BLaER1 treated with 17β-estradiol and CSF1 and Interleukin-3, amounts not matched to agents 10 nM and 100 nM (cell line): Measurements from ENCODE around the gene PTTG2.

Experiments used
- H3K27ac ChIP-seq, 11 experiments: shearing (Covaris generic); formaldehyde crosslinking; 2 replicates each; pipeline ENCODE4 v1.8.1; 2022
- H3K27me3 ChIP-seq, 11 experiments: shearing (Covaris generic); formaldehyde crosslinking; 2 replicates each; pipeline ENCODE4 v1.8.1; 2022
- H3K36me3 ChIP-seq, 11 experiments: shearing (Covaris generic); formaldehyde crosslinking; 2 replicates each; pipeline ENCODE4 v1.8.1; 2022
- H3K4me1 ChIP-seq, 10 experiments: shearing (Covaris generic); formaldehyde crosslinking; 2 replicates each; pipeline ENCODE4 v1.8.1; 2022
- H3K4me2 ChIP-seq, 11 experiments: shearing (Covaris generic); formaldehyde crosslinking; 2 replicates each; pipeline ENCODE4 v1.8.1; 2022
- H3K4me3 ChIP-seq, 10 experiments: shearing (Covaris generic); formaldehyde crosslinking; 2 replicates each; pipeline ENCODE4 v1.8.1; 2022
- H3K9ac ChIP-seq, 11 experiments: shearing (Covaris generic); formaldehyde crosslinking; 2 replicates each; pipeline ENCODE4 v1.8.1; 2022
- H3K9me3 ChIP-seq, 11 experiments: shearing (Covaris generic); formaldehyde crosslinking; replicated peaks in 1 of 11; 2 replicates each; pipeline ENCODE4 v1.8.1; 2022
- H4K20me1 ChIP-seq, 11 experiments: shearing (Covaris generic); formaldehyde crosslinking; 2 replicates each; pipeline ENCODE4 v1.8.1; 2022
- Cebpa-rat ChIP-seq, 11 experiments: shearing (Covaris generic); IDR thresholded peaks; 2 replicates each; pipeline ENCODE4 v1.8.1; 2022

Gene PTTG2

DNA sequence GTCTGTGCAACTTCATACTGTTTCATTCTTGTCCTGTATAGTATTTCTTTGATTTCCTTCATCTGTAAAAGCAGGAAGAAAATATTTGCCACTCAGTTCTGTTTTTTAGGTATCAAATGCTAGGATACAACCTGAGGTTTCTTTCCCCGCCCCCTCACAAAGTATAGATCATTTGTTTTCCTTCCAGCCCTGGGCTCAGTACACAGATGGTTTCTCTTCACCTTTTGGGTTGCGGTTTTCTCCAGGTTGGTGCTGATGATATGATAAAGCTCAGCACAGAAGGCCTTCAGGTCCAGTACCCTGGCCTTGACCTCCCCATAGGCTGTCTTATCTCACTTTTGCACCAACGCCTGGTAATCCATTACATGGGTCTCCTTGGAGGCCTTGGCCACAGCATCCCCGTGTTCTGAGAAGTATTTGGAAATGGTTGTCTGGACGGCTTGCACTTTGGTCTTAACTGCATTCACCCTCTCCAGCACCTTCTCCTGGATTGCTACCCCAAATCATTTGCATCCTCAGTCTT lies 35.2 kb downstream of the PTTG2 start:
- peaks cover 0 to 40% (median 19%) of the 10 kb centered on the region in 11 experiments; a peak in 16 of 22 replicates for H3K36me3 ChIP-seq
- peaks cover 0 to 5% (median 0%) of the 10 kb centered on the region in 11 experiments; a peak in 2 of 22 replicates for H3K9me3 ChIP-seq
- TF ChIP-seq Cebpa-rat (IDR thresholded peaks at IDR 0.05): no peak
- H3K27ac ChIP-seq: no peak overlapping the region
- peaks cover 0 to 44% (median 23%) of the 10 kb centered on the region in 11 experiments; a peak in 15 of 22 replicates for H4K20me1 ChIP-seq
- peaks cover 32 to 48% (median 37%) of the 10 kb centered on the region in 10 experiments for H3K4me1 ChIP-seq
- 0 out of 22 replicates have a peak overlapping the region, but pooled peaks of 1 of the 11 experiments have one; percentile 43 for H3K4me2 ChIP-seq
- no peak overlapping the region for H3K4me3 ChIP-seq
- no peaks in the 10 kb centered on the region for H3K27me3 ChIP-seq
- no peak overlapping the region for H3K9ac ChIP-seq

DNA sequence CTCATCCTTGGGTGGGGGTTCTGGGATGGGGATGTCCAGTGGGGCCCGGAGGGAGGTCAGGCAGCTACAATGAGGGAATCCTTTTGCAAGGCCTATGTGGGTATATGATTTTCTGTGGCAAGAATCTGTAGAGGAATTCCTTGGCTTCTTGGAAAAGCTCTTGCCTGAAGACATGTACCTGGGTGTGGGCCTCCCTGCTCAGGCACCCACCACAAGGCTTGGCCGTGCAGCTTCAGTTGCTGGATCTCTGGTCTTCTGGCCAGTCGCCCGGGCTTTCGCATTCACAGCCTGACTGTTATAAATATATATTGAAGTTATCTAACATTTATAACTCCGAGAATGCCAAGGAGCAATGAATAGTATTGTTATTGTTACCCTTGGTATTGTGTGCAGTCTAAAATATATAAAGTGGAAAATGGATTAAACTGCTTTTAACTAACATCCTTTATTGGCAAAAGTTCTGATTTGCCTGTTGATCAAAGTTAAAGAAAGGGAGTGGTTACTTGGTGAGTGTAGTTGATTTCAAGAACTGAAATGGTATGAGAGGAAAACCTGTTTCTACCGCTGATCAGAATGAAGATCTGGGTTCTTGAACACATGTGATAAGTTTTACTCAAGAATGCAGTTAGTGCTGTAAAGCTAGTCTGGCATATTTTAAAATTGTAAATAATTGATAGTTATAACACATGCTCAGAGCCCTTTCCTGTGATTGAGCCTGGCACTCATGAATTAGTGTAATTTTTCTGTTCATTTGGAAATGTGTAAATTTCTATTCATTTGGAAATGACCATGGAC lies 36.0 kb downstream of the PTTG2 start:
- H3K27me3 ChIP-seq: no peaks in the 10 kb centered on the region
- no peak overlapping the region for H3K4me3 ChIP-seq
- H4K20me1 ChIP-seq: peaks cover 0 to 44% (median 23%) of the 10 kb centered on the region in 11 experiments; a peak in 15 of 22 replicates
- H3K4me1 ChIP-seq: peaks cover 24 to 39% (median 28%) of the 10 kb centered on the region in 10 experiments
- no peak overlapping the region for H3K27ac ChIP-seq
- H3K36me3 ChIP-seq: peaks cover 1 to 48% (median 20%) of the 10 kb centered on the region in 11 experiments; a peak in 19 of 22 replicates
- peaks cover 0 to 5% (median 0%) of the 10 kb centered on the region in 11 experiments; a peak in 2 of 22 replicates for H3K9me3 ChIP-seq
- H3K4me2 ChIP-seq: no peak overlapping the region
- TF ChIP-seq Cebpa-rat (IDR thresholded peaks at IDR 0.05): no peak
- H3K9ac ChIP-seq: no peak overlapping the region

DNA sequence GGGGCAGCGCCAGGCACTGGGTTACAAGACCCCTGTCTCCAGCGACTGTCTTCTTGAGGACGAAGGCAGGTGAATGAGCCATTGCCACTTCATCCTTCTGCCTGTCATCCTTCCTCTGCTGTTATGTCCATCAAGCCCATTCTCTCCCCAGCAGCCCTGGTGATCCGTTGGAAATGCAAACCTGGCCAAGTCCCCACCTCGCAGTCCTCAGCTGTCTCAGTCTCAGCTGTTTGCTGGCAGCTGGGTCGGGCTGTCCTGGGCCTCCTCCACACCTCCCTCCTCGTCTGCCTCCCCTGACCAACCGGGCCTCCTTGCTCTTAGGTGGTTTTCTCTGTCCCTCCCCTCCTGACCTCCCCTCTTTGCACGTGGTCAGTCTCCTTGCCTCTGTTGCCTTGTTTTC lies 38.0 kb downstream of the PTTG2 start:
- Histone ChIP-seq H3K4me1 (peaks cover 13 to 31% (median 19%) of the 10 kb centered on the region in 10 experiments; a peak in 19 of 20 replicates), H3K9me3 (no peaks in the 10 kb centered on the region), H3K4me2 (no peak overlapping the region), H3K4me3 (no peak overlapping the region), H4K20me1 (peaks cover 11 to 59% (median 31%) of the 10 kb centered on the region in 11 experiments; a peak in 17 of 22 replicates), H3K27ac (no peak overlapping the region), H3K9ac (no peak overlapping the region), H3K36me3 (peaks cover 5 to 53% (median 24%) of the 10 kb centered on the region in 11 experiments; a peak in 19 of 22 replicates), H3K27me3 (no peaks in the 10 kb centered on the region)
- TF ChIP-seq Cebpa-rat (IDR thresholded peaks at IDR 0.05): no peak

DNA sequence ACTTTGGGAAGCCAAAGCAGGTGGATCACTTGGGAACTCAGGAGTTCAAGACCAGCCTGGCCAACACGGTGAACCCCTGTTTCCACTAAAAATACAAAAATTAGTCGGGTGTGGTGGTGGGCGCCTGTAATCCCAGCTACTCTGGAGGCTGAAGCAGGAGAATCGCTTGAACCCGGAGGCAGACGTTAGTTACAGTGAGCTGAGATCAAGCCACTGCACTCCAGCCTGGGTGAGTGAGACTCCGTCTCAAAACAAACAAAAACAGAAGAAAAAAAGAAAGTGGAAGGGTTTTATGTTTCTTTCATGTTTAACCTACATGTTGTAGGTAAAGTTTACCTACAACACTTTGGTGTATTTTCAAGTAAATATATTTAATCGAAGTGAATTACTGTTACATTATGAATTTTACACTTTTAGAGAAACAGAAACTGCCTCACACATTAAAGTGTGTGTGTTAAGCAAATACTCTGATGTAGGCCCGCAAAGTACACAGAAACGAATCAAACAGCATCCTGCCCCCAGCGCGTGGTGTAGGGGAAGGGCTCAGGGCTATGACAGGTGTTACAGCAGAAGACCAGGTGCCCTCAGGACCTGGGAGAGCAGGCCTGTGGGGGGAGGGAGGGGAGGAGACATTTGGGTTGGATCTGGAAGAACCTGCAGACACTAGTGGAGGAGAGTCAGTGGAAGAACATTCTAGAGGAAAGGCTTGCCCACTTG lies 39.0 kb downstream of the PTTG2 start:
- H3K9ac ChIP-seq: no peak overlapping the region
- H3K27ac ChIP-seq: no peak overlapping the region
- no peak overlapping the region for H3K4me2 ChIP-seq
- H3K9me3 ChIP-seq: no peaks in the 10 kb centered on the region
- no peak overlapping the region for H3K4me3 ChIP-seq
- peaks cover 16 to 65% (median 35%) of the 10 kb centered on the region in 11 experiments; a peak in 20 of 22 replicates for H4K20me1 ChIP-seq
- peaks cover 5 to 45% (median 23%) of the 10 kb centered on the region in 11 experiments; a peak in 18 of 22 replicates for H3K36me3 ChIP-seq
- peaks cover 13 to 33% (median 19%) of the 10 kb centered on the region in 10 experiments; a peak in 19 of 20 replicates for H3K4me1 ChIP-seq
- H3K27me3 ChIP-seq: no peaks in the 10 kb centered on the region
- no peak for TF ChIP-seq Cebpa-rat (IDR thresholded peaks at IDR 0.05)

DNA sequence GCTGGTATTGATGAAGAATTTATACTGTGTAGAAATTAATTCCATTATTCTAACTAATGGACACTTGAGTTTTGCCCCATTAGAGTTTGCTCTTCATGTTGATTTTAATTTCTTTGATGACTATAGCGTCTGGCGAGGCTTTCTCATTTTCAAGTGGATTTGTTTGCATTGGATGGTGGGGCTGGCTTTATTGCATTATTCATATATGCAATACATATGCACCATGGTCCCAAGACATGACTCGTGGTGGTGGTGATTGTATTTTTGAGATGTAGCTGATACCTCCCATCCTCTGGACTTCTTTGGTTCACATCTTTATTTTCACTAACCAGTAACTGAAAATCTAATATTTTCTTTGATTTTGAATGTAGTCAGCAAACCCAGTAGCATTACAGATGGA lies 39.8 kb downstream of the PTTG2 start:
- Histone ChIP-seq H3K4me1 (peaks cover 12 to 32% (median 19%) of the 10 kb centered on the region in 10 experiments; a peak in 19 of 20 replicates), H3K9ac (no peak overlapping the region), H3K36me3 (peaks cover 5 to 45% (median 23%) of the 10 kb centered on the region in 11 experiments; a peak in 18 of 22 replicates), H3K9me3 (no peaks in the 10 kb centered on the region), H3K4me3 (no peak overlapping the region), H3K27me3 (no peaks in the 10 kb centered on the region), H3K27ac (no peak overlapping the region), H4K20me1 (peaks cover 18 to 71% (median 43%) of the 10 kb centered on the region in 11 experiments; a peak in 21 of 22 replicates), H3K4me2 (no peak overlapping the region)
- no peak for TF ChIP-seq Cebpa-rat (IDR thresholded peaks at IDR 0.05)

DNA sequence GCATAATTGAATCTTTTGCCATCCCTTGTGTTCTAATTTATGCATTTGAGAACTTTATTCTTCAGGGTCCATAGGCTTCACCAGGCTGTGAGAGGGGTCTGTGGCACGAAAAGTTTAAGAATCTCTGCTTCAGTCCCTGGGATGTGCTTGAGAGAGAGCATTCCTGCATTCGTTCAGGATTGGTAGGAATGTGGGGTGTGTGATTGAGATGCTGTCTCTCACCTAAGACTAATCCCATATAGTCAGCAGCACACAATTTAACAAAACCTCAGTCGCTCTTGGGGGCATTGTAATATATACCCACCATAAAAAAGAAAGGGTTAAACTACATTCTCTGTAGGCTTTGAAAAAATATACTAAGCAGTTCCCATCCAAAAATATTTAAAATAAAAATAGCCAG lies 41.7 kb downstream of the PTTG2 start:
- Histone ChIP-seq H3K4me2 (no peak overlapping the region), H4K20me1 (peaks cover 27 to 67% (median 49%) of the 10 kb centered on the region in 11 experiments; a peak in 21 of 22 replicates), H3K4me3 (no peak overlapping the region), H3K27ac (no peak overlapping the region), H3K9ac (no peak overlapping the region), H3K27me3 (no peaks in the 10 kb centered on the region), H3K4me1 (peaks cover 20 to 31% (median 27%) of the 10 kb centered on the region in 10 experiments; a peak in 19 of 20 replicates), H3K36me3 (peaks cover 5 to 36% (median 19%) of the 10 kb centered on the region in 11 experiments; a peak in 17 of 22 replicates), H3K9me3 (no peaks in the 10 kb centered on the region)
- TF ChIP-seq Cebpa-rat (IDR thresholded peaks at IDR 0.05): no peak

DNA sequence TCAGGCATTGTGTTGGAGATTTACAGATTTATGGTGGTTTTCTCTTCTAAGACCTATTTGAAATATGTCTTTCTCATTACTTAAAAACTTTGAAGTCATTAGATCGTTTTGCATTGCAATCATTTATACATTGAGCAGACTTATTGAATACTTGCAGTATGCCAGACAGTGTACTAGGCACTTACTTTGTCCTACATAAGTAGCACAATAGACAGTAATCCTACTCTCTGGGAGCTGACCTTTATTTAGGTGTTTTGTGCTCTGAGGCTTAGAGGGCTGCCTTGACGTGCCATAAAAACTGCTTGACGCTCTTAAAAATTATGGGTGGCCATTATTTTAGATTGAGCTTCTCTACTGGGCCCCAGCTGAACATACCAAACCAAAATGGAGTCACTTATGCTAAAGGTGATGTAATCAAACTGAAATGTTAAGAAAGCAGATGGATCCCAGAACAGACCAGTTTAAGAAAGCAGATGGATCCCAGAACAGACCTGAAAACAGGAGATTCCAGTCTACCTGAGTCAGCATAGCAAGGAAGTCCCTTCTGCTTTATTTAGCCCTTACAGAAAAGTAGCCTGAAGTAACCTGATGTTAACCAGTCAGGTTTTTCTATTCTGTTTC lies 42.4 kb downstream of the PTTG2 start:
- no peak overlapping the region for H3K4me3 ChIP-seq
- TF ChIP-seq Cebpa-rat (IDR thresholded peaks at IDR 0.05): no peak
- peaks cover 27 to 67% (median 52%) of the 10 kb centered on the region in 11 experiments; a peak in 21 of 22 replicates for H4K20me1 ChIP-seq
- H3K4me2 ChIP-seq: no peak overlapping the region
- H3K36me3 ChIP-seq: peaks cover 5 to 36% (median 20%) of the 10 kb centered on the region in 11 experiments; a peak in 17 of 22 replicates
- no peaks in the 10 kb centered on the region for H3K9me3 ChIP-seq
- H3K4me1 ChIP-seq: peaks cover 20 to 31% (median 27%) of the 10 kb centered on the region in 10 experiments; a peak in 19 of 20 replicates
- no peaks in the 10 kb centered on the region for H3K27me3 ChIP-seq
- no peak overlapping the region for H3K9ac ChIP-seq
- H3K27ac ChIP-seq: no peak overlapping the region

DNA sequence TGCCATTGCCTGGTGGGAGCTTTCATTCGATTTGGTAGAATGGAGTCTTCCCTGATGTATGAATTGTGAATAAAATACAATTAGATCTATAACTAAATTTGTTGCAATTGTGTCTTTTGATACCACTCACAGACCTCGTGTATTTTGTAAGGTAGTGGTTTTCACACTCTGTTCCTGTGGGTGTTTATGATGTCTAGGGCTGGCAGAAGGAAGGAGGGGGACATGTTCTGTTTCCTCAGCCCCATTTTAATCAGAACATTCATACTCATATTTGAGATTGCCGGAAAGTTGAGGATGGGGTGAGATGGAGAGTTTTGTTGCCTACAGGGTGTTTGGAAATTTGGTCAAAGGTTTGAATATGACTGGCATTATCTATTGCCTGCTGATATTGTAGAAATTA lies 42.9 kb downstream of the PTTG2 start:
- H3K4me3 ChIP-seq: no peak overlapping the region
- H3K9me3 ChIP-seq: no peaks in the 10 kb centered on the region
- no peak for TF ChIP-seq Cebpa-rat (IDR thresholded peaks at IDR 0.05)
- peaks cover 23 to 31% (median 27%) of the 10 kb centered on the region in 10 experiments; a peak in 19 of 20 replicates for H3K4me1 ChIP-seq
- H3K36me3 ChIP-seq: peaks cover 5 to 31% (median 18%) of the 10 kb centered on the region in 11 experiments; a peak in 17 of 22 replicates
- H3K27me3 ChIP-seq: no peaks in the 10 kb centered on the region
- no peak overlapping the region; a peak in 2 of 22 replicates for H3K4me2 ChIP-seq
- peaks cover 27 to 67% (median 57%) of the 10 kb centered on the region in 11 experiments; a peak in 21 of 22 replicates for H4K20me1 ChIP-seq
- H3K9ac ChIP-seq: no peak overlapping the region
- H3K27ac ChIP-seq: no peak overlapping the region
